Mucosa of gallbladder (tissue), 1 donor: ENCODE measurements around the gene TPRG1L. TPM values are rescaled to one million over a fixed set of nuclear protein-coding genes. Genes with fewer than 3 reads are reported as not detected.

Source experiments
- DNase-seq: peaks from one replicate; pipeline ENCODE4 v3.0.0-alpha.2; 2020; ENCODE audit warnings: low spot score
- total RNA-seq: library from RNA; stranded (reverse); gene quantifications from one replicate; pipeline ENCODE4 v1.2.1, GENCODE V29; 2021
- donor health status: DM: no; HTN: no; CAD: no.

Gene TPRG1L
- total RNA-seq, 1 donor from 2014 or later: 96.5 TPM

DNA sequence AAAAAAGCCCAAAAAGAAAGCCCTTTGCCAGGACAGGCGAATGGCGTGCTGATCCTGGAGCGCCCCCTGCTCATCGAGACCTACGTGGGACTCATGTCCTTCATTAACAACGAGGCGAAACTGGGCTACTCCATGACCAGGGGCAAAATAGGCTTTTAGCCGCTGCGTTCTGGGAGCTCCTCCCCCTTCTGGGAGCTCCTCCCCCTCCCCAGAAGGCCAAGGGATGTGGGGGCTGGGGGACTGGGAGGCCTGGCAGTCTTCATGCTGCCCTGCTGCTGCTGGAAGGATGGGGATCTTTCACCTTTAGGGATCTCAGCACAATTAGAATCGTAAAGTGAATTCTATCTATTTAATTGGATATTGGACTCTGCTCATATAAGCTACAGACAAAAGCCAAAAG, 3.6 kb downstream of the TPRG1L start:
- no peak for DNase-seq

DNA sequence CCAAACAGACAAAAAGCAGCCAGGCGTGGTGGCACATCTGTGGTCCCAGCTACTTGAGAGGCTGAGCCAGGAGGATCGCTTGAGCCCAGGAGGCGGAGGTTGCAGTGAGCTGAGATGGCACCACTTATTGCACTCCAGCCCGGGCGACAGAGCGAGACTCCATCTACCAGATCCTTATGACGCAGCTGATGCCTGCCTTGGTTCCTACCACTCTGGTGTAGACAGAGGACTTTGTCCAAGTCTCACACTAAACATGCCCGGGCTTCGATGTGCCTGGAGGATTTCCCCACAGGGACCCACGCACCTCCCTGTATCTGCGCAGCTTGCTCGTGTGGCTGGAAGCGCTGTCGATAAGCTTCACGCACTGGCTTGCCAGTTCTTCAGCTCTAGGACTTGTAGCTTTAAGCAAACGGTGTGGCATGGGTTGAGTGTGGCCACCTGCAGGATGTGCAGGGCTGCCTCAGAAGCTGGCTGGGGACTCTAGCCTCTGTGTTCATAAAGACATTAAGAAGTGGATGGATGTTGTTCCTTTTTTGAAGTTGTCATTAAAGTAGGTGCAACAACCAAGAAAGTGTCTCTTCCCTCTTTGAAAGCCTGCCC, 4.8 kb downstream of the TPRG1L start:
- no peak for DNase-seq

DNA sequence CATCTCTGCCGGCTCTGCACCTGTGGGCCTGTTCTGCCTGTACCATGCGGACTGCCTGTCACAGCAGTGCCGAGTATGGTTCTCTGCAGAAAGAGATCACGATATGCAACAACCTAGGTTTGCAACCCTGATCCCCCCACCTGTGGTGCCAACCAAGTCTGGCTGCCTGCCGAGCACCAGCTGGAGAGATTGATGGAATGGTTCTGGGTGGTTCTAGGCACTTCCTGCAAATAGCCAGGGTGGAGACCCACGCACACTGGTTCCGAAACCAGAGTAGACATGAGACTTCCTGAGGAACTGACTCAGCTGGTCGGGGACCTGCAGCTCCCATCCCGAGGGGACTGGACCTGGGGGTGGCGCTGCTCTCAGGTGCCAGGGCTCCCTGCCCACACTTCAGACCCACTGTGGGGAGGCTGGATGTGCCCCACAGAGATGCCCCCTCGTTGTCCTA, 5.4 kb downstream of the TPRG1L start:
- no peak for DNase-seq

DNA sequence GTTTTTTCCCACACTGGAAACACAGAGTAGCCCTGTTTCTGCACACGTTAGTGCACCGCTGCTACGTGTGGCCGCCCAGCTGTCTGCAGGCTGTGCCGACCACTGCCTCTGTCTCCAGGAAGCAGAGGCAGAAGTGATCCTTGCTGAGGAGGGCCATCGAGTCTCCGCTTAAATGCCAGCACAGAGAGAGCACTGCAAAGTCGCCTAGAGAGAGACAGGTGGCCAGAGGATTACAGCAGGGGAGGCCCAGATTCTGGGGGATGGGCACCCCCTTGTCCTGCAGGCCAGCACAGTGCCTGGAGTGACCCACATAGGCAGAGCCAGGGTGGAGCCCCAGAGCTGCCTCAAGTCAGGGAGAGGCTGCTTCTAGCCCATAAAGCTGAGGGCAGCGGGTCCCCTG, 6.1 kb downstream of the TPRG1L start:
- no peak for DNase-seq

DNA sequence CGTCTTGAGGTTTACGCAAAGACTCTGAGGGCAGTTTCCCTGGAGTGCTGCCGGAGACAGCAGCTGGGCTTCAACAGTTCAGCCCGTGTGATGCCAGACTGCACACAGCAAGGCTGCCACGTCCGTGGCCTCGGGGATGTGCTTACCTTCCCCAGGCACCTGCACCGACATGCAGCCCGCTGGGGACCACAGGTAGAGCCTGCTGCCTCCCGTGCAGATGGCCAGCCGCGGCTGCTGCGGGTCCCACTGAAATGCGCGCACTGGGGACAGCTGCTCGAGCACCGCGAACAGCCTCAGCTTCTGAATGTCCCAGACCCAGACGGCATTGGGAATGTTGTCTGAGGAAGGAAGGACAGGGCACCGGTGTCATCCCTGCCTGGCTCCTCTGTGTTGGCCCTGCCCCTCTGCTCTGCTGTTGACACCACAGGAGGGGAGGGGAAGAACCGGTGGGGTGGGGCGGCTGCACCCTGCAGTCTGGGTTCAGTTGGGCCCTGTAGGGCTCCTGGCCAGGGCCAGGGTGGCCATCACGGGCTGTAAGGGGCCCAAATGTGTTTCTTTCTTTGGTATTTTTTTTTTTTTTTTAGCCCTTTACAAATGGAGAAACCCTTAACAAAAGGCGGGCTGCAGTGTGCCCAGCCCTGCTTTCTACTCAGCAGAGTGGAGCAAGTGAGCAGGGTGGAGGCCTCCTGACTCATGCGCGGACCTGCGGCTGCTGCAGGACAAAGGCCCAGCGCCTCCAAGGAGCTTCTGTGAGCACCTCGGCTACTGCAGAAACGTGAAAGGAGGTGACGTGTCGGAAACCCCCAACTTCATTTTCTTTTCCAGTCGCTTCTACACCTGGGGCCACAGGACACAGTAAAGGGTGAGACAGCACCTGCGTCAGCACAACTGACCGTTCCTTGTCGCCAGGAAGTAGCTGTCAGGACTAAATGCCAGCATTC, 6.8 kb downstream of the TPRG1L start:
- DNase-seq: no peak

DNA sequence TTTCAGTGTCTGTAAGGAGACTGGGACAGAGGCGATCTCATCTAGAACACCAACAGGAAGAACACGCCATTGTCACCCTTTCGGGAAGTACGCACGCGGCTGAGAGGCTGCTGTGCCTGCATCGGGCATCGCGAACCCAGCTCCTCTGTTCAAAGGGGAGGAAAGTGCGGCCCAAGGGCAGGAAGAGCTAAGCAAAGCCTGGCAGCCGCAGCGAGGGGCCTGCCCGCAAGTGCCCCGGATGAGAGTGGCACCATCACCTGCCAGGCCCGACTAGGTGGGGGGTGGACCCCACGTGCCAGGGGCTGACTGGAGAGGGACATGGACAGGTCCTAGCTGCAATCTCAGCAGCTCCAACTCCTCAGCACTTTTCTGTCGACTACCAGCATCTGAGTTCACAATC, 7.5 kb downstream of the TPRG1L start:
- DNase-seq: no peak

DNA sequence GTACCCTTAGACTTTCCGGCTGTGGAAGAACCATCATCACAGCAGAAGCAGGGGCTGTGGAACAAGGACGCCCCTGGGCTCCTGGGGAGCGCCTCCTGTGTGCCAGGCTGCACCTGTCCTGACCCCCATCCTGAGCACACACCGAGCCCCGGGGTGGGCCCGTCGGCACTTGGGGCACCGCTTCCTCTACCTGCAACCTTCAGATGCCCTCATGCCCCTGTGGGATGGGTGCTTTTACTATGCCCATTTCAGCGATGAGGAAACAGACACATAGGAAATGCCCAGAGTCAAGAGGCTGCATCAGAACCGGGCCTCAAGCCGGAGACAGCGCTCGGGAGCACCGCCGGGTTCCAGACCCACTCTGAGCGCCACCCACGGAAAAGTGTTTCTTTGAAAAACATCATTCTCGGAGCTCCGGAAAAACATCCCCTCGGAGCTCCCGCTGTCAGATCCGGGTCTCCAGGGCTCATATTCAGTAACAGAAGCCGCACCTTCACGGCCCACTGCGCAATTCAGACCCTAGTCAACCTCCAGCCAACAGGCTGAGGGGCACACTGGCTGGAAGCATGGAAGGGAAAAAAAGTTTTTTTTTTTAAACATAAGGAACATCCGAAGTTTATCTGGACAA, 8.0 kb downstream of the TPRG1L start:
- DNase-seq: no peak

DNA sequence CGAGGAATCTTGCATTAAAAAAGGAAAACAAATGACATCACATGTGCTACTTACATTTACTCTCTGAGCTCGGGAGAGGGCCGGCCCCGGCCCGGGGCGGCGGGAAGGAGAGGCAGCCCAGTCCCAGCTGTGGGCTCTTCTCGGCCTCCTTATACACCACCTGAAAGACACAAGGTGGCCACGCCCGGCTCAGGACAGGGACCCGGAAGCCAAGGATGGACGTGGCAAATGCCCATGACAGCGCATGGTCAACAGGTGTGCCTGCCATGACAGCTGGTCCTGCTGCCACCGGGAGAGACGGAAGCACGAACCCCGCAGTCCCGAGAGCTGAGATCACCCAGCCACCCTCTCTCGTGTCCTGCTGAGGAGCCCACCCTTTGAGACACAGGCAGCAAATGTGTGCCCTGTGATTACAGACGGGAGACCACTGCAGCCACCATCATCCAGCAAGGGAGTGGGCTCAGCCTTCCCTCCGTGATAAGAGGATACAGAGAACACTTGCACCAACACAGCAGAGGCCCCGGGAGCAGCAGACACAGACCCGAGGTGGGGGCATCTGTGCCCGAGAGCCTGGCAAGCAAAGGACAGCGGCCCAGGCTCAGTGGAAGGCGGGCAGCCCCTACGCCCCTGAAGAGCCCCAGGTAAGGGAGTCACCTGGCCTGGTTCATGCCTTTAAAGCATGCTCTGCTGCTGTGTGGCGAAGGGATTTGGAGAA, 8.7 kb downstream of the TPRG1L start:
- DNase-seq: no peak

DNA sequence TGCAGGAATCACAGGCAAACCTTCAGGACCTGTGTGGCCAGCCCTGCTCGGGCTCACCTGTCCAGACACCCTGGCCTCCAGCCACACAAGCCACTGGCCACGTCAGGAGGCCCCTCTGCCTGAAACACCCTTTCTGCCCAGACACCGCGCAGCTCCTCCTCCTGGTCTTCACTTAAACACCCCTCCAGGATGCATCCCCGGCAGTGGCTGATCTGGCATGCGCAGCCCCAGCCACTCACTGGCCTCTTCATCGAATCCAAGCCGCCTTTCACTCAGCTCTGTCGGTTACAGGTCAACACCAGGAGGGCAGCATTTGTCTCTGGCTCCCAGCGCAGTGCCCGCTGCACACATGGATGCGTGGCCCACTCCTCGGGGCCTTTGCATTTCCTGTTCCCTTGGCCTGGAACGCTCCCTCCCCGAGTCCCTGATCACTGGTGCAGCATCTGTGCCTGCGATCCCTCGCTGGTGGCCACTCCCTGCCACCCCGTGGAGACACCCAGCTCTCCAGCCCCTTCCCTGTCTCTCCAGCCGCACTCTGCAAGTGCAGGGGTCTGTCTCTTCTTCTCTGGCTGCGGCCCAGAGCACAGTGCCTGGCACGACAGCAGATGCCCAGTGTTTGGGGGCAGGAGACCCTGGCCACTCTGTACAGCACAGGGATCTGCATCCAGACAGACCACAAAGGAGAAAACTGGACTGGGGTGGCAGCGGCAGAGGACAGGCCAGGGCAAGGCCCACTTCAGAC, 9.4 kb downstream of the TPRG1L start:
- no peak for DNase-seq

DNA sequence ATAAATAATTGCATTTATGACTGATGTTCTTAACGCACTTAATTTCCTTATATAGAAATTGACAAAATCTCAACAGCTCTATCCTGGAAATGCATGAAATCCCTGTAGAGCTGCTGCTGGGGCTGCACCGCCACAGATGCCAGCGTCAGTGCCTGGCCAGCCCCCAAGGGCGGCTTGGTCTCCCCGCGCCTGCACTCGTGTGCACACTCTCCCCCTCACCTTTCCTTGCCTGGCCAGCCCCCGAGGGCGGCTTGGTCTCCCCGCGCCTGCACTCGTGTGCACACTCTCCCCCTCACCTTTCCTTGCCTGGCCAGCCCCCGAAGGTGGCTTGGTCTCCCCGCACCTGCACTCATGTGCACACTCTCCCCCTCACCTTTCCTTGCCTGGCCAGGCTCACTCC, 11.3 kb downstream of the TPRG1L start:
- DNase-seq: no peak

DNA sequence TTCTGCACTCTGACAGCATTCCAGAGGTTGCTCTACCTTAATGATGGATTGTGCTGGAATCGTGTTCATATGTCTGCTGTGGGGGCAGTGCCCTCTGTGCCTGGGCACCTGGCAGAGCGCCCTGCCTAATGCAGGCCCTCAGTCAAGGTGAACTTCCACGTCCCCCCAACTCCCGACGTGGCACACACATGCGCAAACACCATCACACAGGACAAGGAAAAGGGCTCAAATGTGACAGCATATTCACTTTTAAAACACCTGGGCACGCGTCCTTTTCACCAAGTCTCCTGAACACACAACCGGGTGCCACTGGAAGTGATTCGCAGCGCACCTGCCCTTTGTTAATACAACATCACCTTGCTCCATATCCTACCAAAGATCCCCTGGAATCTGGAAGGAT, 11.7 kb downstream of the TPRG1L start:
- DNase-seq: no peak

DNA sequence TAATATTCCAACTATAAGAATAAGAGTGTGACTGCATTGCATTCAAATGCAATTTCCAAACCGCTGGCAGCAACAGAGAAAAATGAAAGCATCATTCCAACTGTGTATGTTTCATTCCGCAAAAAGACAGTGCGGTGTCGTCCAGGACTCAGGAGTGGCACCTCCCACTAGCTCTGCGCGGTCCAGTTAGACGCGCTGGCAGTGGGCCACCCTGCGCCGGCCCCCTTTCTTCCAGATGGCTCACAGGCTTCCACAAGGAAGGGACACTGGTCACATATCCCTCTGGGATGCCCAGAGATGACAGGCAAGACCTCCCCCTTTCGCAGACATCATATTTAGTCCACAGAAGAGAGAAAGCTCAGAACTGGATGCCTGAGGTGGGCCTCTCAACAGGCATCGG, 13.2 kb downstream of the TPRG1L start:
- no peak for DNase-seq

DNA sequence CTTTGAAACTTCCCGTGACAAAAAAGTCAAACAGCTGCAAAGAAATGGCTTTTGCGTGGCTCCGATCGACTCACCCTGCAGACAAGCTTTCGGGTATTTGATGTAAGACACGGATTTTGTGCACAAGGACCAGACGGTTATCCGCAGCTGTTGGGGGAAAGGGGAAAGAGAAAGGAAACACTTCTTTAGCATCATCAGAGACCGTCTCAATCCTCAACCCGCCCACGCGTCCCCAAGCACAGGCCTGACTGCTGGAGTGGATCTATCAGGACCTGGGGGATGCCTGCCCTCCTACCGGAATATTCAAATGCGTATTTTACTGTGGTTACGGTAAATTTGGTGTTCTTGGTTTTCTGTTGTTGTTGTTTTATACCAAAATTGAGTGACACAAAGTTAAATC, 13.9 kb downstream of the TPRG1L start:
- DNase-seq: no peak

DNA sequence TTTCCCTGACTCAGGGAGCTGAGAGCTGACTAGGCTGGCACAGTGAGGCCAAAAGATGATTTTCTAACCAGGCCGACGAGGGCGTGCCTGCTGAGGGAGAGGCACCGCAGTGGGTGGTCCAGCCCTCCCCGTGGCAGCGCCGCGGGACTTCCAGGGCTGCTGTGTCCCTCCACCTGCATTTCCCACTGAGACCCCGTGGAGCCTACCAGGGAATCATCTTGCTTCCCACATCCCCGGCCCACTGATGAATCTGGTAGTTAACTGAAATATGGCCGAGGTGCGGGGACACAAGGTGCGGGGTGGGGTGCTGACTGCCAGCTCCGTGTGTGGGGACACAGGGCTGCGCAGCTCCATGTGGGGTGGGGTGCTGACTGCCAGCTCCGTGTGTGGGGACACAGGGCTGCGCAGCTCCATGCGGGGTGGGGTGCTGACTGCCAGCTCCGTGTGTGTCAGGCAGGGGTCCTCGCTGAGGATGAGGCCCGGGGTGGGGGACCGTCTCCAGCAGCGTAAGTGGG, 14.6 kb downstream of the TPRG1L start:
- no peak for DNase-seq

DNA sequence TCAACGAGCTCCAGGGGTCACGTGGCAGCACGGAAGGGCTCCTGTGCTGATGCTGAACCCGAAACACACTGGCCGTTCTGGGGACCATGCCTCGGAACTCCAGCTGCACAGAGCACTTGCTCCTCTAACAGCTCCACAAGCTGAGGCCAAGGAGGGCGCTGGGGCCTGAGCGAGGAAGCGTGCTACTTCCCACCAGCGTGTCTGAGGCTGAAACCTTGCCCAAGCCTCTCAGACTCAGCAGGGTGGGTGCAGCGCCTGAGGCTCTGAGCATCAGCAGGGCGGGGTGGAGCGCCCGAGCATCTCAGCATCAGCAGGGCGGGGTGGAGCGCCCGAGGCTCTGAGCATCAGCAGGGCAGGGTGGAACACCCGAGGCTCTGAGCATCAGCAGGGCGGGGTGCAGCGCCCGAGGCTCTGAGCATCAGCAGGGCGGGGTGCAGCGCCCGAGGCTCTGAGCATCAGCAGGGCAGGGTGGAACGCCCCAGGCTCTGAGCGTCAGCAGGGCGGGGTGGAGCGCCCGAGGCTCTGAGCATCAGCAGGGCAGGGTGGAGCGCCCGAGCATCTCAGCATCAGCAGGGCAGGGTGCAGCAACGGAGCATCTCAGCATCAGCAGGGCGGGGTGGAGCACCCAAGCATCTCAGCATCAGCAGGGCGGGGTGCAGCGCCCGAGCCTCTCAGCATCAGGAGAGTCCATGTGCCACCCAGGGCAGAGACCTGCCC, 15.5 kb downstream of the TPRG1L start:
- no peak for DNase-seq

DNA sequence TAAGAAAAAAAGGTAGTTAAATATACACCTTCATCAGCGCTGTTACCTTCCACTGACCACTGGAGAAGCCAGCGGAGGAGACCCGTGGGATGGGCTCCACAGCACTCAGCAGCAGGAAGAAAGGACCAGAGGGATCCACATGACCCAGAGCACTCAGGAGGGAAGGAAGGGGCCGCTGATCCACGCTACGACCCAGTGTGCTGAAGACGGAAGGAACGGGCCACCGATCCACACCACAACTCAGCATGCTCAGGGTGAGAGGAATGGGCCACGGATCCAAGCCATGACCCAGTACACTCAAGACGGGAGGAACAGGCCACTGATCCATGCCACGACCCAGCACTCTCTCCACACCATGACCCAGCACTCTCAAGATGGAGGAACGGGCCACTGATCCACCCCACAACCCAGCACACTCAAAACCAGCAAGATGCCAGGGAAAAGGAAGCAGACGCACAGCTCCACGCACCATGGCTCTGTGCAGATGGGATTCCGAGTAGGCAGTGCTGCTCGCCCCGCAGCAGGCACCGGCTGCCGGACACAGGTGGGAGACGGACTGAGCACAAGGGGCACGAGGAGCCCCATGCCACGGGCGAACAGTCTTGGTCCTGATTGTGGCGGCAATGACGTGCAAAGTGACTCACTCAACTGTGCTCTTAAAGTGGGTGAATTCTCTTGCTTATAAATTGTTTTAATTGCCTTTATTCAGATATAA, 16.4 kb downstream of the TPRG1L start:
- no peak for DNase-seq

DNA sequence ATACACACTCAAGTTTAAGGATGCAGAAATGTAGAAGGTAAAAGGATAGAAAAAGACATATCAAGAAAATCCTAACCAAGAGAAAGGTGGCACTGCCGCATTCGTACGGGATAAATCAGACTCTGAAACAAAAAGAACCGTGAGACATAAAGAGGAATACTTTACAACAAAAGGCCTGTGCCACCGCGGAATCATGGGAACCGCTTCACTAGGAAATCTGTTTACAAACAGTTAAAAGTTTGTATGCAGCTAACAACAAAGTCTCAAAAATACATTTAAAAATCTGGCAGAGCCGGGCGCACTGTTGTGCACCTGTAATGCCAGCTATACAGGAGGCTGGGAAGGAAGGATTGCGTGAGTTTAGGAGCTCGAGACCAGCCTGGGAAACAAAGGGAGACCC, 17.0 kb downstream of the TPRG1L start:
- DNase-seq: no peak

DNA sequence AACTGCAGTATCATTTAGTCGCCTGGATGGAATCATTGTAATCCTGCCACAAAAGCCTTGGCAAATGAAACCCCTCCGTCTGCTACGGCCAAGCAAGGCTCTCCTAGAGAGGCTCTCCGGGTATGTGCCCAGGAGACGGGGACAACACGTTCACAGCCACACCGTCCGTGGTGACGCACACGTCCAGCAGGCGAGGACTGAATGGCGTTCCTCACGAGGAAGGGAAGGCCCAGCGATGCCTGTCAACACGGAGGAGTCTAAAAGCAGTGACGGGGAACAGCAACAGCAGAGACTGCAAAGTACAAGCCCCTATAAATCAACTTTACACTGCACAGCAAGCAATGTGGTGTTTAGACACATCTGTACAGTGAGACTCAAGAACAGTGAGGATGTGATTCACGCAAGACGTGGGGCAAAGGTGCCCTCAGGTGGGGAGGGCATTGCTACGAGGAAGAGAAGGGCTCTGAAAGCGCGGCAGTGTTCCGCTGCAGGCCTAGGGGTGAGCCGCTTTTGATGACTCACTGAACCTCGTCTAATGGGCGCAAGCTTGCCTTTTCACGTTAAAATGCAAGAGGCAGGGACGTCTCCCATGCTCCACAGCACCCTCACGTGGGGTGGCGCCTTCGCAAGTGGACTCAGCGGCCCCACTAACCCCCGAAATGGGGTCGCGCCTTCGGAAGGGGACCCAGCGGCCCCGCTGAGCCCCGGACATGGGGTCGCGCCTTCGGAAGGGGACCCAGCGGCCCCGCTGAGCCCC, 18.3 kb downstream of the TPRG1L start:
- no peak for DNase-seq

DNA sequence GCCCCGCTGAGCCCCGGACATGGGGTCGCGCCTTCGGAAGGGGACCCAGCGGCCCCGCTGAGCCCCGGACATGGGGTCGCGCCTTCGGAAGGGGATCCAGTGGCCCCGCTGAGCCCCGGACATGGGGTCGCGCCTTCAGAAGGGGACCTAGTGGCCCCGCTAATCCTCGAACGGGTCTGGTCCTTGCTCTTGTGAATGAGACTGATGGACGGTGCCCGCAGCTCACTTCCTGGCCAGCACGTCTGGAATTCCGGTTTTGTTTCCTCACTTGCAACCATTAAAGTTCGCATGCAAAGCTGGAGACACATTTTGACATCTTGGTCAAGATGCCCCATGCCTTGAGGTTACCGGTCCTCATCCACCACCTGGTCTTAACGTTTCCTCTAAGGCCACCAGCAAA, 19.5 kb downstream of the TPRG1L start:
- DNase-seq: no peak
